Ishikawa (cell line): ENCODE measurements around the gene RAB10.

Source experiments
- CEBPB ChIP-seq: IDR thresholded peaks from 2 replicates; pipeline ENCODE4 v1.6.1; 2012
- CREB1 ChIP-seq: IDR thresholded peaks from 2 replicates; pipeline ENCODE4 v1.6.1; 2012; ENCODE audit warnings: low read depth
- EGR1 ChIP-seq: IDR thresholded peaks from 2 replicates; pipeline ENCODE4 v1.6.1; 2012
- EP300 ChIP-seq: IDR thresholded peaks from 2 replicates; pipeline ENCODE4 v1.6.1; 2012; ENCODE audit warnings: borderline replicate concordance
- FOXM1 ChIP-seq: IDR thresholded peaks from 2 replicates; pipeline ENCODE4 v1.6.1; 2012; ENCODE audit warnings: low read depth, borderline replicate concordance
- NFIC ChIP-seq: IDR thresholded peaks from 2 replicates; pipeline ENCODE4 v1.6.1; 2012
- RAD21 ChIP-seq: IDR thresholded peaks from 2 replicates; pipeline ENCODE4 v1.6.1; 2012; ENCODE audit warnings: low read depth
- REST ChIP-seq: IDR thresholded peaks from 2 replicates; pipeline ENCODE4 v1.6.1; 2012; ENCODE audit warnings: low read depth, mild to moderate bottlenecking
- TAF1 ChIP-seq: IDR thresholded peaks from 2 replicates; pipeline ENCODE4 v1.6.1; 2012; ENCODE audit warnings: low read depth, mild to moderate bottlenecking
- TCF12 ChIP-seq: IDR thresholded peaks from 2 replicates; pipeline ENCODE4 v1.6.1; 2012; ENCODE audit warnings: low read depth
- TEAD4 ChIP-seq: IDR thresholded peaks from 2 replicates; pipeline ENCODE4 v1.6.1; 2012
- USF1 ChIP-seq: IDR thresholded peaks from 2 replicates; pipeline ENCODE4 v1.6.1; 2012
- YY1 ChIP-seq: IDR thresholded peaks from 2 replicates; pipeline ENCODE4 v1.6.1; 2012; ENCODE audit warnings: low read depth
- ZBTB7A ChIP-seq: IDR thresholded peaks from 2 replicates; pipeline ENCODE4 v1.6.1; 2012; ENCODE audit warnings: low read depth
- TF ChIP-seq, protein P1 (sequence below): IDR thresholded peaks from 2 replicates; pipeline ENCODE4 v1.6.1; 2012

Gene RAB10

GRCh38 chr2:26034637-26034992, 731 bp downstream of the RAB10 start:
- no peak for TF ChIP-seq EGR1
- no peak for TF ChIP-seq ZBTB7A
- TF ChIP-seq EP300: no peak
- no peak for TF ChIP-seq TEAD4
- TF ChIP-seq, protein P1, sequence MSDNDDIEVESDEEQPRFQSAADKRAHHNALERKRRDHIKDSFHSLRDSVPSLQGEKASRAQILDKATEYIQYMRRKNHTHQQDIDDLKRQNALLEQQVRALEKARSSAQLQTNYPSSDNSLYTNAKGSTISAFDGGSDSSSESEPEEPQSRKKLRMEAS: no peak
- TF ChIP-seq CEBPB: no peak
- no peak for TF ChIP-seq FOXM1
- TF ChIP-seq REST: no peak
- TF ChIP-seq TCF12: no peak
- TF ChIP-seq NFIC: no peak; the same call in 1 of the 2 replicates
- no peak for TF ChIP-seq YY1
- TF ChIP-seq TAF1: no peak
- no peak for TF ChIP-seq CREB1
- TF ChIP-seq RAD21: no peak
- TF ChIP-seq USF1: no peak

DNA sequence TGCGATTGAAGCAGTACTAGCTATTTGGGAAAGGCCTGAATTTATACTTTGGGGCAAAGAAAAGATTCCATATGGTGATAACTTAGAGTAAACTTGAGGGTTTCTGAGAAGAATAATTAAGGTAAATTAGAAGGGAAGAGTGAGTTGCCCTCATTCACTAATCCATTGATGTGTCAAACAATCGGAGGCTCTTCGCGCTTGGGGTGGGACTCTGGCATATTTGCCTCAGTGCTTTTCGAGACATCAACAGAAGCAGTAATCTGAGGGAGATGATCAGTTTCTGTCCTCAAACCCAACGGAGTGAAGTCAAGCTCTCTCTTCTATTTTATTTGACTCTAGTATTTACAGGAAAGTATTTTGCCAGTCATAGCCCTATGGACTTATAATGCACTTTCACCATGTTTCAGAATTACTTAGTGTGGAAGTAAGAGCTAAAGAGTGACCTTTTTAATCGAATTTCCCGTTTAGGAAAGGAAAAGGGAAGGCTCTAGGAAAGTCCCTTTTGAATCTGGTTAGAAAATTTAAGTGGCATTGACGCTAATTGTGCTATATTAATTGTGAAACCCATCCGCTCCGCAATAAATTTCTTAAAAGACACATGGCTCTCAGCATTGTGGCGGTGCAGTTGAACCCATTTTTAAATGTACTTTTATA, 1.3 kb downstream of the RAB10 start:
- no peak for TF ChIP-seq REST
- TF ChIP-seq NFIC: no peak
- TF ChIP-seq CREB1: no peak
- TF ChIP-seq EGR1: no peak
- TF ChIP-seq FOXM1: no peak
- no peak for TF ChIP-seq USF1
- TF ChIP-seq, protein P1: no peak
- no peak for TF ChIP-seq TAF1
- TF ChIP-seq CEBPB: no peak
- TF ChIP-seq EP300: no peak
- TF ChIP-seq TCF12: no peak
- TF ChIP-seq RAD21: no peak
- TF ChIP-seq ZBTB7A: no peak
- TF ChIP-seq YY1: no peak
- TF ChIP-seq TEAD4: no peak

- no peak for TF ChIP-seq TEAD4
- no peak for TF ChIP-seq RAD21
- TF ChIP-seq FOXM1: no peak
- TF ChIP-seq NFIC: no peak
- TF ChIP-seq TCF12: no peak
- no peak for TF ChIP-seq CREB1
- TF ChIP-seq YY1: no peak
- no peak for TF ChIP-seq EGR1
- no peak for TF ChIP-seq ZBTB7A
These were observed 5.9 kb downstream of the RAB10 start for GRCh38 chr2:26039603-26040323.

DNA sequence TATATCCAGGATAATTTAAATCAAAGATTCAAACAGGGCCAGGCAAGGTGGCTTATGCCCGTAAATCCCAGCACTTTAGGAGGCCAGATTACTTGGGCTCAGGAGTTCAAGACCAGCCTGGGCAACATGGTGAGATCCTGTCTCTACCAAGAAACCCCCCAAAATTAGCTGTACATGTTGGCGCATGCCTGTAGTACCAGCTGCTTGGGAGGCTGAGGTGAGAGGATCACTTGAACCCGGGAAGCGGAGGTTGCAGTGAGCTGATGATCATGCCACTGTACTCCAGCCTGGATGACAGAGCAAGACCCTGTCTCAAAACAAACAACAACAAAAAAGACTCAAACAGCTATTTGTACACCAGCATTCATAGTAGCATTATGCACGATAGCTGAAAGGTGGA, 9.2 kb downstream of the RAB10 start:
- TF ChIP-seq RAD21 (no peak), TEAD4 (no peak), ZBTB7A (no peak), TAF1 (no peak), EGR1 (no peak), CREB1 (no peak), CEBPB (no peak), NFIC (no peak), EP300 (no peak), TCF12 (no peak), FOXM1 (no peak), YY1 (no peak), USF1 (no peak), REST (no peak)
- TF ChIP-seq, protein P1: no peak
